HG03469 (cell line): ENCODE results near the gene ECSCR.
"Not testable (repeated sequence)": the region's sequence is repeated elsewhere in the genome, so short reads cannot be mapped to it uniquely, and the experiment has no call there.

ENCODE experiments used
- ATAC-seq: cut with Tn5 transposase; IDR thresholded peaks from one replicate; pipeline ENCODE4 v1.9.1; 2021; ENCODE audit warnings: mild to moderate bottlenecking, moderate library complexity, moderate number of reproducible peaks; ENCODE audit not compliant: unreplicated experiment

ECSCR gene, protein sequence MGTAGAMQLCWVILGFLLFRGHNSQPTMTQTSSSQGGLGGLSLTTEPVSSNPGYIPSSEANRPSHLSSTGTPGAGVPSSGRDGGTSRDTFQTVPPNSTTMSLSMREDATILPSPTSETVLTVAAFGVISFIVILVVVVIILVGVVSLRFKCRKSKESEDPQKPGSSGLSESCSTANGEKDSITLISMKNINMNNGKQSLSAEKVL

GRCh38 chr5:139462586-139463276 is at the start of gene ECSCR:
Gene ECSCR, minus strand, starts transcription at chr5:139462743. Its CDS starts 73 bp downstream, at chr5:139462670.
- no peak for ATAC-seq

GRCh38 chr5:139504722-139505121 is 42.2 kb upstream of the ECSCR start:
- ATAC-seq = not testable (repeated sequence)

GRCh38 chr5:139503879-139504278 is 41.3 kb upstream of the ECSCR start:
- not testable (repeated sequence) for ATAC-seq

DNA sequence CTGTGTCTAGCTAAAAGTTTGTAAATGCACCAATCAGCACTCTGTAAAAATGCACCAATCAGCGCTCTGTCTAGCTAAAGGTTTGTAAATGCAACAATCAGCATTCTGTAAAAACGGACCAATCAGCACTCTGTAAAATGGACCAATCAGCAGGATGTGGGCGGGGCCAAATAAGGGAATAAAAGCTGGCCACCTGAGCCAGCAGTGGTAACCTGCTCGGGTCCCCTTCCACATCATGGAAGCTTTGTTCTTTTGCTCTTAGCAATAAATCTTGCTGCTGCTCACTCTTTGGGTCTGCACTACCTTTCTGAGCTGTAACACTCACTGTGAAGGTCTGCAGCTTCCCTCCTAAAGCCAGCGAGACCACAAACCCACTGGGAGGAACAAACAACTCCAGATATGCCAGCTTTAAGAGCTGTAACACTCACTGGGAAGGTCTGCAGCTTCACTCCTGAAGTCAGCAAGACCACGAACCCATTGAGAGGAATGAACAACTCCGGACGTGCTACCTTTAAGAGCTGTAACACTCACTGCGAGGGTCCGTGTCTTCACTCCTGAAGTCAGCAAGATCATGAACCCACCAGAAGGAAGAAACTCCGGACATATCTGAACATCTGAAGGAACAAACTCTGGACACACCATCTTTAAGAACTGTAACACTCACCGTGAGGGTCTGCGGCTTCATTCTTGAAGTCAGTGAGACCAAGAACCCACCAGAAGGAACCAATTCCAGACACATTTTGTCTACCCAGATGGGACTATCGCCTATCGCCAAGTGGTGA is 40.7 kb upstream of the ECSCR start:
- not testable (repeated sequence) for ATAC-seq

DNA sequence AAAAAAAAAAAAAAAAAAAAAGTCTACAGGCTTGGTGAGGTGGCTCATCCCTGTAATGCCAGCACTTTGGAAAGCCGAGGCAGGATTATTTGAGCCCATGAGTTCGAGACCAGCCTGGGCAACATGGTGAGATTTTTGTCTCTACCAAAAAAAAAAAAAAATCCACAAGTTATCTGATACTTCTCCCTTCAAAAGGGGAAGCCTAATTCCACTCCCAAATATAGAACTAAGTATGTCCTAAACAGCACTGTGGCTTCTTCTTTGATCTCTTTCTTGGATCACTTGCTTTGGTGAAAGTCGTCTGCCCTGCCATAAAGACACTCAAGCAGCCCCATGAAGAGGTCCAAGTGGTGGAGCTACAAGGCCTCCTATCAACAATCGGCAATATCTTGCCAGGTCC is 38.8 kb upstream of the ECSCR start:
- ATAC-seq = no peak

DNA sequence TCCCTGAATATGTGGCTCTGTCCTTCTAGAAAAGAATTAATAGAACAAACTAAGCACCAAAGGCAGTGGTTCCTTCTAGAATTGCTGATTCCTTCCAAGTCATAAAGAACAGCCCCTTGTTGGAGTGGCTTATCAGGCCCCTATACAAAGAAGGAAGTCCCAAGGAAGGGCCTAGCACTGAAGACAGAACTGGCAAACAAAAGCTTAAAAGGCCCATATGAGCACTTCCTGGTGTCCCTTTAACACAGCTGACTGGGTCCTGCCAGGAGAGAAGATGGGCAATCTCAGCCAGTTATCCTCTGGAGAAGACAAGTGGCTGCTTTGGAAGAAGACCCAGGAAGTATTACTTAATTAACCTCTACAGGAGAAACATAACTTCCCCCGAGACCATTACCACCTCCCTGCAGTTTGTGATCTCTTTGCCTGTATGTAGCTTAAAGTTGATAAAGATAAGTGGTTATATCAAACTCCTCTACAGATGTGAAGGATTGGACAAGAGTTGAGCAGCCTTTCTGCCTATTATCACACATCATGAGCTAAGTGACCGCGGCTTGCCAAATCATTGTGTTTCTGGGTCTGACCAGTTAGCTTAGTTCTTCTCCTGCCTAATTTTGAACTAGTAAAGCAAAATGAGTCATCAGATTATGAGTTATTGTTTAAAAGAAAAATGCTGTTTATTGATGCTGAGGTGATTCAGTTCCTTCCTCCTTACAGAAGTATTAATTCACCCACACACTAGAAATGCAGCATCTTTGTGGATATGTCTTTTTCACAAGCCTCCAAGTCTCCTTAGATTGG is 33.3 kb upstream of the ECSCR start:
- ATAC-seq = no peak

DNA sequence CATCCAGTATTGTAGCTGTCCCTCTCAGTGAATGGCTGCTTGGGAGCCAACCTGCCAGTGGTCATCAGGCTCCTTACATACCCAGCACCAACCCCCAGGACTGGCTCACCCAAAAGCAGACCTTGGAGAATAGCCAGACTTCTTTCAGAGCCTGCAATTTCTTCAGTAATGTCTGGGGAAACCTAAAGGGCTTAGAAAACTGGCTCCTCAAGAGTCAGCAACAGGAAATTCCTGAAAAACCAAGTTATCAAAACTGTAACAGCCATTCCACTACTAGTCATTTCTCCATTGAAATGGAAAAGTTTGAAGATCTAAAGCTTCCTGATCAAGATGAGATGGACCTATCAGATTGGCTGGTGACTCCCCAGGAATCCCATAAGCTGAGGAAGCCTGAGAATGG is 32.3 kb upstream of the ECSCR start:
- no peak for ATAC-seq

GRCh38 chr5:139494256-139494655 is 31.7 kb upstream of the ECSCR start:
- ATAC-seq = no peak

DNA sequence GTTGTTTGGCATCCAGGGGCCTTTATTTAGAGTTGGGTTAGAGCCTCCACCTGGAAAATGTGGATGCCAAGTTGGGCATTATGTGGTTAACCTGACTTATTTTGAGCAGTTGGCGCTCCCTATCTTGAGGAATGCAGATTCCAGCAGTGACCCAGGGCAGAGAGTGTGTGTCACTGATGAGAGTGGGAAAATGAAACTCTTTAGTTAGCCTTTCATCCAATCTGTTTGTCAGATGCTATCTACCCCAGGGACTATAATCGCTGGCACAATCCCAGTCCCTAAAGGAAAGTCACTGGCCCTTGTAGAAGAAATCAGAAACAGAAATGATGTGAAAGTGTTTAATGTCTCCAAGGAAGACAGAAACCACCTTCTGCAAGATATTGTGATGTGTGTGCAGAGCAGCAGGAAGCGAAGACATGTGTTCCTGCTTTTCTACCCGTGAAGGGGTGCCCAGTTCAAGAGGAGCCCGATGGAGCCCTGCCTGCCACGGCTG is 30.2 kb upstream of the ECSCR start:
- no peak for ATAC-seq

DNA sequence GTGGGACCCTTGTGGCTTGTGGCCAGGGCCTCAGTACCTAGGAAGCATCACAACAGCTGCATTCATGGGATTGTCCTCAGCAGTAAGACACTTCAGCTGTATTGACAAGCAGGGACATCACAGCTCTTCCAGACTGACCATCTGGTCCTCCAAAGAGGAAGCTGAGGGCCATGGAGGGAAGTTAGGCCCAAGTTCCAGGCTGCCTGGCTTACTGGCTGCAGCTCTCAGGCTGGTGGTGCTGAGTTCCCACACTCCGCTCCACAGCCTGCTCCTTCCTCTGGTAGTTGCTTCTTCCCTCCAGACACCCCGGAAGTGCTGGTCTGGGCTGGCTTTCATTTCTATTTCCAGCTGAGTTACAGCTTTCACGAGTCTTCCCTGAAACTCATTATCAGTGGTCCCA is 25.7 kb upstream of the ECSCR start:
- no peak for ATAC-seq

- ATAC-seq = no peak
Measured at GRCh38 chr5:139486201-139486600, 23.7 kb upstream of the ECSCR start.

DNA sequence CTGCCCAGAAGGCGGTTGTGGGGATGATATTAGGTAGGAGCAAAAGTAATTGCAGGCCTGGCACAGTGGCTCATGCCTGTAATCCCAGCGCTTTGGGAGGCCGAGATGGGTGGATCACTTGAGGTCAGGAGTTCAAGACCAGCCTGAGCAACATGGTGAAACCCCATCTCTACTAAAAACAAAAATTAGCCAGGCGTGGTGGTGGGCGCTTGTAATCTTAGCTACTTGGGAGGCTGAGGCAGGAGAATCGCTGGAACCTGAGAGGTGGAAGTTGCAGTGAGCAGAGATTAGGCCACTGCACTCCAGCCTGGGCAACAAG is 20.3 kb upstream of the ECSCR start:
- ATAC-seq = not testable (repeated sequence)

GRCh38 chr5:139482050-139482889 is 19.7 kb upstream of the ECSCR start, which contains the start of gene STING1:
Gene STING1, minus strand, starts transcription at chr5:139482758. Its CDS starts 1,054 bp downstream, at chr5:139481704.
- ATAC-seq = no peak

DNA sequence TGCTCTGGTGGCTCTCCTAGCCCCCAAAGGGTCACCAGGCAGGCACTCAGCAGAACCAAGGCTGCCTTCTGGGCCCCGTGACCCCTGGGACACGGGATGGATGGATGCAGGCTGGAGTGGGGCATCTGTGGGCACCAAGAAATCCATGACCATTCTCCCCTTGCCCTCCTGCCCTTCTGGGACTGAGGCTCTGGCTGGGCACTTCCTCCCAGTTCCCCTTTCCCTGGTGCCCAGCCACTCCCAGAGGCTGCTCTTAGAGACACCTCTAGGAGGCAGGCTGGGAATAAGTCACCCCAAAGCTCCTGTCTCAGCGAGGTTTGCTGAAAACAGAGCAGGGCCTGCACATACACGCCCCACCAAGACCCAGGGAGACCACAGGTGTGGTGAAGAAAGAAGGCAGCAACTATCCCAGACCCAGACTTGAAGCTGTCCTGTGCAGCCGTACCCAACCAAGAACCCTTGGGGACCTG is 19.1 kb upstream of the ECSCR start:
- no peak for ATAC-seq

- ATAC-seq = no peak
Measured at GRCh38 chr5:139481122-139481533, 18.6 kb upstream of the ECSCR start.

DNA sequence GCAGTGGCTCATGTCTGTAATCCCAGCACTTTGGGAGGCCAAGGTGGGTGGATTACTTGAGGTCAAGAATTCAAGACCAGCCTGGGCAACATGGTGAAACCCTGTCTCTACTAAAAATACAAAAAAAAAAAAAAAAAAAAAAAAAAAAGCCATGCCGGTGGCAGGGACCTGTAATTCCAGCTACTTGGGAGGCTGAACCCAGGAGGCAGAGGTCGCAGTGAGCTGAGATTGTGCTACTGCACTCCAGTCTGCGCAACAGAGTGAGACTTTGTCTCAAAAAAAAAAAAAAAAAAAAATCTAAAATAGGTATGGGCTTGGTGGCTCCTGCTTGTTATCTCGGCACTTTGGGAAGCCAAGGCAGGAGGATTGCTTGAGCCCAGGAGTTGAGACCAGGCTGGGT is 17.2 kb upstream of the ECSCR start:
- ATAC-seq = not testable (repeated sequence)

DNA sequence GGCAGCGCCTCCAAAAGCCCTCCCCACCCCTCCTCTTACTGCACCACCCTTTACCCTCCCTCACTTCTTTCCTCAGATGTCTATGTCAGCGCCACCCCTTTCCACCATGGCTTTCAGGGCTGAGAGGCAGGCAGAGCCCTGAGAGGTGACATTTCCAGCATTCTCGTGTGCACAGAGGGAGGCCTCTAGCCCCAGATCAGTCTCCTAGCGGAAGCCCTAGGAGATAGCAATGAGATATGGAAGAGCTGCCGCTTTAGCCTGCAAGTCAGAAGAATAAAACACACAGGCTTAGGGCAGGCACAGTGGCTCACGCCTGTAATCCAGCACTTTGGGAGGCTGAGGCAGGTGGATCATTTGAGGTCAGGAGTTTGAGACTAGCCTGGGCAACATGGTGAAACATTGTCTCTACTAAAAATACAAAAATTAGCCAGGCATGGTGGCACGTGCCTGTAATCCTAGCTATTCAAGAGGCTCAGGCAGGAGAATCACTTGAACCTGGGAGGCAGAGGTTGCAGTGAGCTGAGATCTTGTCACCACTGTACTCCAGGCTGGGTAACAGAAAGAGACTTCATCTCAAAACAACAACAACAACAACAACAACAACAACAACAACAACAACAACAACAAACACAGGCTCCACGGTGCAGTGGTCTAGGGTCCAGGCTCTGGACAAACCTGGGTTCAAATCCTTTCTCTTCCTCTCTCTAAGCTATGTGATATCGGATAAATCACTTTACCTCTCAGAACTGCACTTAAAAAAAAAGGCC is 16.3 kb upstream of the ECSCR start:
- ATAC-seq = not testable (repeated sequence)

GRCh38 chr5:139475865-139476617 is 13.5 kb upstream of the ECSCR start:
- no peak for ATAC-seq
